CD4-positive, CD25-positive, alpha-beta regulatory T cell (primary cell): Measurements from ENCODE around the gene ZNF672. TPM values are rescaled to one million over a fixed set of nuclear protein-coding genes. Genes with fewer than 3 reads are reported as not detected.
"Not testable (repeated sequence)": the region's sequence is repeated elsewhere in the genome, so short reads cannot be mapped to it uniquely, and the experiment has no call there.

ENCODE experiments used
- ATAC-seq, 2 donors: fragments of 150-1000 bp; cut with Tn5 transposase; one replicate each; pipeline ENCODE4 v1.10.0; 2021; ENCODE audit warnings: low read depth in 2 of 2, moderate number of reproducible peaks in 2 of 2, moderate library complexity in 1 of 2
- DNase-seq, 3 donors: peaks; one replicate each; pipeline versions ENCODE4 v3.0.0 to v3.0.0-alpha.2; 2012 to 2022; ENCODE audit warnings: mixed read lengths in 1 of 3
- H3K27ac ChIP-seq: one replicate; pipeline ENCODE4 v1.7.0; 2013; ENCODE audit warnings: mild to moderate bottlenecking, low read length; ENCODE audit not compliant: insufficient read depth, poor library complexity, severe bottlenecking
- H3K27me3 ChIP-seq: one replicate; pipeline ENCODE4 v1.7.0; 2013; ENCODE audit warnings: low read length; ENCODE audit not compliant: control insufficient read depth, insufficient read depth
- H3K36me3 ChIP-seq: one replicate; pipeline ENCODE4 v1.7.0; 2013; ENCODE audit warnings: mild to moderate bottlenecking, low read length, moderate library complexity; ENCODE audit not compliant: control insufficient read depth, insufficient read depth
- H3K4me1 ChIP-seq: 2 replicates; pipeline ENCODE4 v1.7.0; 2013; ENCODE audit warnings: mild to moderate bottlenecking, low read length; ENCODE audit not compliant: insufficient read depth, control insufficient read depth, poor library complexity, severe bottlenecking
- H3K4me3 ChIP-seq: one replicate; pipeline ENCODE4 v1.7.0; 2013; ENCODE audit warnings: low read depth, mild to moderate bottlenecking, low read length, moderate library complexity
- H3K9me3 ChIP-seq, 2 experiments: 1 replicate in 1 of 2; 2 replicates in 1 of 2; pipeline ENCODE4 v1.7.0; 2013; ENCODE audit warnings: low read length in 2 of 2, mild to moderate bottlenecking in 1 of 2, moderate library complexity in 1 of 2; ENCODE audit not compliant: control insufficient read depth in 2 of 2
- H3K27ac Mint-ChIP-seq, 3 donors: one replicate each; pipeline ENCODE4 v1.8.0; 2020 to 2022; ENCODE audit warnings: mild to moderate bottlenecking in 3 of 3, mixed read lengths in 3 of 3, moderate library complexity in 2 of 3
- H3K27me3 Mint-ChIP-seq: one replicate; pipeline ENCODE4 v1.8.0; 2022; ENCODE audit warnings: mild to moderate bottlenecking, mixed read lengths
- H3K36me3 Mint-ChIP-seq: one replicate; pipeline ENCODE4 v1.8.0; 2020; ENCODE audit warnings: mixed read lengths
- H3K4me1 Mint-ChIP-seq, 4 donors: one replicate each; pipeline ENCODE4 v1.8.0; 2020 to 2022; ENCODE audit warnings: mixed read lengths in 4 of 4, mild to moderate bottlenecking in 1 of 4
- H3K4me3 Mint-ChIP-seq, 4 donors: one replicate each; pipeline ENCODE4 v1.8.0; 2020 to 2022; ENCODE audit warnings: mild to moderate bottlenecking in 4 of 4, mixed read lengths in 4 of 4, moderate library complexity in 3 of 4
- H3K9me3 Mint-ChIP-seq, 7 donors: one replicate each; pipeline ENCODE4 v1.8.0; 2020 to 2022; ENCODE audit warnings: mixed read lengths in 7 of 7, mild to moderate bottlenecking in 3 of 7, moderate library complexity in 2 of 7
- polyA plus RNA-seq, 4 donors: library from polyadenylated mRNA; unstranded; fragments of 300-500 nt; fragmentation: Illumina TruSeq; gene quantifications; one replicate each; pipeline ENCODE4 v1.2.3, GENCODE V29; 2021
- total RNA-seq: library from RNA; stranded (reverse); gene quantifications from one replicate; pipeline ENCODE4 v1.2.3, GENCODE V29; 2022

Gene ZNF672
- 39.1 TPM for total RNA-seq
- polyA plus RNA-seq: 10 to 100 TPM; 24.8 to 33.3 (median 27.5) TPM

GRCh38 chr1:248837781-248838356 lies at the start of gene ZNF672:
TSS of gene ZNF672 (plus strand) at chr1:248838224. CDS start at chr1:248847275, 9,051 bp downstream.
- H3K4me3 Mint-ChIP-seq: peak within 1 kb of the TSS in 3 of 4 donors; percentile 94 to 97 (median 96)
- H3K4me1 Mint-ChIP-seq: peaks cover 7 to 34% (median 19%) of the 10 kb centered on the region in 4 donors

GRCh38 chr1:248788327-248788726 lies 49.7 kb upstream of the ZNF672 start:
- H3K27me3 ChIP-seq: no peaks in the 10 kb centered on the region
- no peak for DNase-seq
- Mint-ChIP-seq H3K27me3 (peaks cover 25% of the 10 kb centered on the region), H3K4me3 (no peak overlapping the region), H3K36me3 (no peaks in the 10 kb centered on the region), H3K4me1 (no peaks in the 10 kb centered on the region), H3K27ac (no peak overlapping the region), H3K9me3 (peaks cover 0 to 4% (median 0%) of the 10 kb centered on the region in 7 donors)
- H3K4me3 ChIP-seq: no peak overlapping the region
- H3K36me3 ChIP-seq: no peaks in the 10 kb centered on the region
- no peak overlapping the region for H3K27ac ChIP-seq
- no peaks in the 10 kb centered on the region for H3K9me3 ChIP-seq
- H3K4me1 ChIP-seq: no peaks in the 10 kb centered on the region
- ATAC-seq: no peak

More at GRCh38 chr1:248837781-248838356, at the start of gene ZNF672:
- ATAC-seq (peak; percentile 87 to 90), DNase-seq (peak; percentile 92 to 96 (median 93))
- Mint-ChIP-seq H3K27ac (peak within 1 kb of the TSS in 2 of 3 donors; percentile 89 to 99), H3K27me3 (peaks cover 5% of the 10 kb centered on the region), H3K36me3 (no peaks in the 10 kb centered on the region), H3K9me3 (no peaks in the 10 kb centered on the region)
- peak within 1 kb of the TSS; percentile 90 for H3K4me3 ChIP-seq
- H3K4me1 ChIP-seq: peaks cover 16% of the 10 kb centered on the region
- peak within 1 kb of the TSS; percentile 97 for H3K27ac ChIP-seq
- no peaks in the 10 kb centered on the region for H3K9me3 ChIP-seq
- H3K36me3 ChIP-seq: no peaks in the 10 kb centered on the region
- peaks cover 7% of the 10 kb centered on the region for H3K27me3 ChIP-seq

DNA sequence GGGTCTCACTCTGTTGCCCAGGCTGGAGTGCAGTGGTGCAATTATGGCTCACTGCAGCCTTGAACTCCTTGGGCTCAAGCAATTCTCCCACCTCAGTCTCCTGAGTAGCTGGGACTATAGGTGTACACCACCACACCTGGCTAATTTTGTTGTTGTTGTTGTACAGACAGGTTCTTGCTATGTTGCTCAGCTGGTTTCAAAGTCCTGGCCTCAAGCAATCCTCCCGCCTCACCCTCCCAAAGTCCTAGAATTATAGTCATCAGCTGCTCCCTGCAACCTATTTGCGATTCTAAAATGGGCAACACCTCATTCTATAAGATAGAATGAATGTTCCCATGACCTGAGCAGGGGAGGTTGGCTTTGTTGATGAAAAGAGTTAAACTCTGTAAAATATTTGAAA lies 48.7 kb upstream of the ZNF672 start:
- not testable (repeated sequence) for H3K9me3 Mint-ChIP-seq, H3K9me3 ChIP-seq, H3K27ac Mint-ChIP-seq, DNase-seq, H3K27me3 ChIP-seq, H3K4me1 ChIP-seq, H3K4me1 Mint-ChIP-seq, H3K27ac ChIP-seq, H3K36me3 ChIP-seq, H3K4me3 ChIP-seq, H3K4me3 Mint-ChIP-seq, H3K36me3 Mint-ChIP-seq, ATAC-seq
- H3K27me3 Mint-ChIP-seq: peaks cover 31% of the 10 kb centered on the region

GRCh38 chr1:248790456-248790855 lies 47.6 kb upstream of the ZNF672 start:
- Histone ChIP-seq H3K36me3 (no peaks in the 10 kb centered on the region), H3K27me3 (no peaks in the 10 kb centered on the region), H3K4me1 (no peaks in the 10 kb centered on the region), H3K9me3 (peaks cover 0 to 14% of the 10 kb centered on the region in 2 experiments), H3K27ac (no peak overlapping the region), H3K4me3 (no peak overlapping the region)
- Mint-ChIP-seq H3K4me3 (no peak overlapping the region), H3K27me3 (peaks cover 31% of the 10 kb centered on the region), H3K27ac (no peak overlapping the region), H3K9me3 (peaks cover 0 to 13% (median 4%) of the 10 kb centered on the region in 7 donors), H3K36me3 (no peaks in the 10 kb centered on the region), H3K4me1 (no peaks in the 10 kb centered on the region)
- no peak for DNase-seq
- ATAC-seq: no peak

GRCh38 chr1:248791010-248791409 lies 47.0 kb upstream of the ZNF672 start:
- Mint-ChIP-seq H3K9me3 (peaks cover 0 to 14% (median 4%) of the 10 kb centered on the region in 7 donors), H3K4me3 (no peak overlapping the region), H3K36me3 (no peaks in the 10 kb centered on the region), H3K4me1 (no peaks in the 10 kb centered on the region), H3K27me3 (peaks cover 33% of the 10 kb centered on the region), H3K27ac (no peak overlapping the region)
- Histone ChIP-seq H3K27ac (no peak overlapping the region), H3K36me3 (no peaks in the 10 kb centered on the region), H3K4me1 (no peaks in the 10 kb centered on the region), H3K9me3 (peaks cover 4 to 17% of the 10 kb centered on the region in 2 experiments), H3K27me3 (no peaks in the 10 kb centered on the region), H3K4me3 (no peak overlapping the region)
- DNase-seq (no peak), ATAC-seq (no peak)

GRCh38 chr1:248792342-248792741 lies 45.7 kb upstream of the ZNF672 start:
- Mint-ChIP-seq H3K4me3 (no peak overlapping the region), H3K4me1 (no peaks in the 10 kb centered on the region), H3K27me3 (peaks cover 38% of the 10 kb centered on the region), H3K9me3 (peaks cover 2 to 18% (median 4%) of the 10 kb centered on the region in 7 donors), H3K36me3 (no peaks in the 10 kb centered on the region), H3K27ac (peak overlapping the region in 1 of 3 donors; percentile 81)
- H3K27ac ChIP-seq: no peak overlapping the region
- peaks cover 4 to 17% of the 10 kb centered on the region in 2 experiments for H3K9me3 ChIP-seq
- no peaks in the 10 kb centered on the region for H3K27me3 ChIP-seq
- H3K36me3 ChIP-seq: no peaks in the 10 kb centered on the region
- DNase-seq: no peak
- H3K4me3 ChIP-seq: no peak overlapping the region
- ATAC-seq: no peak
- H3K4me1 ChIP-seq: no peaks in the 10 kb centered on the region

- no peaks in the 10 kb centered on the region for H3K27me3 ChIP-seq
- peaks cover 38% of the 10 kb centered on the region for H3K27me3 Mint-ChIP-seq
- no peak overlapping the region for H3K4me3 Mint-ChIP-seq
- H3K36me3 Mint-ChIP-seq: no peaks in the 10 kb centered on the region
- no peak overlapping the region for H3K4me3 ChIP-seq
- no peaks in the 10 kb centered on the region for H3K4me1 ChIP-seq
- no peaks in the 10 kb centered on the region for H3K4me1 Mint-ChIP-seq
- peaks cover 2 to 18% (median 6%) of the 10 kb centered on the region in 7 donors for H3K9me3 Mint-ChIP-seq
- no peak overlapping the region for H3K27ac ChIP-seq
- peaks cover 4 to 17% of the 10 kb centered on the region in 2 experiments for H3K9me3 ChIP-seq
- DNase-seq: no peak
- no peaks in the 10 kb centered on the region for H3K36me3 ChIP-seq
- ATAC-seq: no peak
- H3K27ac Mint-ChIP-seq: no peak overlapping the region
Observed at GRCh38 chr1:248793592-248793991, 44.4 kb upstream of the ZNF672 start.

- peaks cover 2 to 18% (median 6%) of the 10 kb centered on the region in 7 donors for H3K9me3 Mint-ChIP-seq
- not testable (repeated sequence) for H3K27ac ChIP-seq, H3K4me3 ChIP-seq, H3K36me3 Mint-ChIP-seq, H3K36me3 ChIP-seq, DNase-seq, H3K4me1 ChIP-seq, H3K27ac Mint-ChIP-seq, ATAC-seq, H3K4me3 Mint-ChIP-seq, H3K27me3 ChIP-seq, H3K4me1 Mint-ChIP-seq
- peaks cover 4 to 17% of the 10 kb centered on the region in 2 experiments for H3K9me3 ChIP-seq
- H3K27me3 Mint-ChIP-seq: peaks cover 39% of the 10 kb centered on the region
Observed at GRCh38 chr1:248794663-248795062, 43.4 kb upstream of the ZNF672 start.
